Spleen (tissue), 11 donors: ENCODE results near the gene PPP1R27. TPM values are rescaled to one million over a fixed set of nuclear protein-coding genes. Genes with fewer than 3 reads are reported as not detected.

Source experiments
- DNase-seq: peaks from one replicate; pipeline ENCODE4 v3.0.0-alpha.2; 2020
- H3K27ac ChIP-seq, 8 donors: fragments of 200-600 bp; sonication (generic) in 7 of 8; 1 replicate in 4 of 8; 2 replicates in 4 of 8; pipeline versions ENCODE4 v1.5.0 to v1.8.0; 2016 to 2021; ENCODE audit warnings: inconsistent platforms in 4 of 8, mild to moderate bottlenecking in 4 of 8, moderate library complexity in 1 of 8
- H3K27me3 ChIP-seq, 7 donors: fragments of 200-600 bp; sonication (generic) in 6 of 7; replicated peaks in 1 of 7; 1 replicate in 4 of 7; 2 replicates in 3 of 7; pipeline versions ENCODE4 v1.5.0 to v1.8.0; 2016 to 2021; ENCODE audit warnings: inconsistent platforms in 3 of 7, mild to moderate bottlenecking in 1 of 7
- H3K36me3 ChIP-seq, 6 donors: fragments of 200-600 bp; sonication (generic) in 5 of 6; 1 replicate in 4 of 6; 2 replicates in 2 of 6; pipeline versions ENCODE4 v1.5.0 to v1.8.0; 2016 to 2021; ENCODE audit warnings: inconsistent platforms in 2 of 6
- H3K4me1 ChIP-seq, 6 donors: fragments of 200-600 bp; sonication (generic) in 5 of 6; 1 replicate in 3 of 6; 2 replicates in 3 of 6; pipeline versions ENCODE4 v1.5.0 to v1.8.0; 2016 to 2021; ENCODE audit warnings: inconsistent platforms in 3 of 6
- H3K4me3 ChIP-seq, 8 donors: fragments of 200-600 bp; sonication (generic) in 7 of 8; 1 replicate in 4 of 8; 2 replicates in 4 of 8; pipeline versions ENCODE4 v1.5.0 to v1.8.0; 2016 to 2021; ENCODE audit warnings: inconsistent platforms in 4 of 8, mild to moderate bottlenecking in 4 of 8, moderate library complexity in 2 of 8
- H3K9me3 ChIP-seq, 8 donors: fragments of 200-600 bp; sonication (generic) in 7 of 8; 1 replicate in 4 of 8; 2 replicates in 4 of 8; pipeline versions ENCODE4 v1.5.0 to v1.8.0; 2016 to 2021; ENCODE audit warnings: inconsistent platforms in 4 of 8
- POLR2A ChIP-seq, 3 donors: fragments of 450-650 bp; IDR thresholded peaks; one replicate each; pipeline ENCODE4 v1.5.1; 2017; ENCODE audit warnings: antibody characterized with exemption in 3 of 3, mild to moderate bottlenecking in 1 of 3
- POLR2AphosphoS5 ChIP-seq, 3 donors: sonication (generic); formaldehyde crosslinking; IDR thresholded peaks; one replicate each; pipeline ENCODE4 v1.5.1; 2017; ENCODE audit warnings: antibody characterized with exemption in 3 of 3
- WGBS, 5 donors: extraction: QIAGEN DNeasy Blood & Tissue Kit in 3 of 5; methylation state at CpG; one replicate each; pipeline versions ENCODE4 v1.1.5 to v1.1.7; 2013 to 2018; 5-methylcytosine and 5-hydroxymethylcytosine counted together
- intact Hi-C: fragments of 100-400 bp; cut with DNase I; formaldehyde crosslinking; loops from one replicate; pipeline ENCODE4 v1.15.0; 2023; ENCODE audit warnings: low total_unique reads
- polyA plus RNA-seq, 3 donors: library from polyadenylated mRNA; stranded (reverse); fragments of 200-250 nt; gene quantifications; one replicate each; pipeline ENCODE4 v1.2.1, GENCODE V29; 2013
- total RNA-seq, 7 donors: library from RNA; depleted of rRNA in 3 of 7; stranded (reverse); fragments of >200 nt in 3 of 7; fragmentation: NEBNext Ultra II Directional in 4 of 7; extraction: Animal tissue kit (Norgen Biotek cat#: 25700) in 4 of 7; gene quantifications; one replicate each; pipeline versions ENCODE4 v1.1.0 to v1.2.1, GENCODE V29; 2016 to 2021
- TF ChIP-seq, protein P1 (sequence below), 11 experiments: fragments of 200-600 bp in 7 of 11; fragments of 450-650 bp in 4 of 11; sonication (generic) in 4 of 11; IDR thresholded peaks in 8 of 11; conservative IDR thresholded peaks in 3 of 11; 1 replicate in 7 of 11; 2 replicates in 4 of 11; pipeline versions ENCODE4 v1.4.0 to v1.8.0; 2016 to 2021; ENCODE audit warnings: antibody characterized with exemption in 11 of 11, inconsistent platforms in 4 of 11, mild to moderate bottlenecking in 1 of 11
- donor health status: healthy with polysubstance abuse.
- donor health status: DM: no; HTN: no; CAD: no; lungs with moderate emphysema.
- donor health status: DM: no; HTN: no; CAD: no.
- donor health status: Bipolar disorder and iron deficiency.
- donor health status: healthy.
- donor health status: DM: no; HTN: no; CAD: no.
- donor health status: DM: yes; HTN: yes; CAD: no.

The PPP1R27 gene
- total and polyA plus RNA-seq, 10 donors = 0.09 to 0.39 TPM; not detected in 8

DNA sequence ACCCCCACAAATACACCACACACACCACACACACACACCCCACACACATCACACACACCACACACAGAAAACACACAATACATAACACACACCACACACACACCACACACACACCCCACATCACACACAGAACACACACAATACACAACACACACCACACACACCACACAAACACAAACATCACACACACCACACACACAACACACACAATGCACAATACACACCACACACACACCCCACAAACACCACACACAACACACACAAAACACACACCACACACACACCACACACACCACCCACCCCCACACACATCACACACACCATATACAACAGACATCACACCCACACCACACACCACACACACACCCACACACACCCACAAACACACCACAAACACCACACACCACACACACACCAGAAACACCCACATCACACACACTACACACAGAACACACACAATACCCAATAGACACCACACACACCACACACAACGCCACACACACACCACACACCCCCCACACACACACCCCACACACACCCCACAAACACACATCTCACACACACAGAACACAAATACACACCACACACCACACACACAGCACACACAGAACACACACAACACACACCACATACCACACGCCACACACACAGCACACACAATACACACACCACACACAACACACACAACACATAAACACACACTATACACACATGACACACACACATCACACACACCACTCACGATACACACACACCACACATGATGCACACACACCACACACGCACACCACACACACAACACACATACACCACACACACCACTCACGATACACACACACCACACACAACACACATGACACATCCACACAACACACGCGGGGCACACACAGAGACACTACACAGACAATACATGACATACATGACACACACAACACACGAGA lies 41.9 kb downstream of the PPP1R27 start:
- intact Hi-C loops = no loop called here
- 87 to 95% (median 93%) methylated on average over 7 to 8 of the region's 8 CpGs for WGBS, 5 donors
- no peak for DNase-seq
- Histone ChIP-seq H3K9me3 (no peaks in the 10 kb centered on the region), H3K27ac (no peak overlapping the region), H3K27me3 (peaks cover 0 to 22% (median 0%) of the 10 kb centered on the region in 7 donors), H3K4me1 (no peaks in the 10 kb centered on the region), H3K36me3 (no peaks in the 10 kb centered on the region), H3K4me3 (no peak overlapping the region)
- no peak for TF ChIP-seq POLR2AphosphoS5 (IDR thresholded peaks at IDR 0.05)
- TF ChIP-seq POLR2A (IDR thresholded peaks at IDR 0.05) = no peak
- TF ChIP-seq, protein P1, sequence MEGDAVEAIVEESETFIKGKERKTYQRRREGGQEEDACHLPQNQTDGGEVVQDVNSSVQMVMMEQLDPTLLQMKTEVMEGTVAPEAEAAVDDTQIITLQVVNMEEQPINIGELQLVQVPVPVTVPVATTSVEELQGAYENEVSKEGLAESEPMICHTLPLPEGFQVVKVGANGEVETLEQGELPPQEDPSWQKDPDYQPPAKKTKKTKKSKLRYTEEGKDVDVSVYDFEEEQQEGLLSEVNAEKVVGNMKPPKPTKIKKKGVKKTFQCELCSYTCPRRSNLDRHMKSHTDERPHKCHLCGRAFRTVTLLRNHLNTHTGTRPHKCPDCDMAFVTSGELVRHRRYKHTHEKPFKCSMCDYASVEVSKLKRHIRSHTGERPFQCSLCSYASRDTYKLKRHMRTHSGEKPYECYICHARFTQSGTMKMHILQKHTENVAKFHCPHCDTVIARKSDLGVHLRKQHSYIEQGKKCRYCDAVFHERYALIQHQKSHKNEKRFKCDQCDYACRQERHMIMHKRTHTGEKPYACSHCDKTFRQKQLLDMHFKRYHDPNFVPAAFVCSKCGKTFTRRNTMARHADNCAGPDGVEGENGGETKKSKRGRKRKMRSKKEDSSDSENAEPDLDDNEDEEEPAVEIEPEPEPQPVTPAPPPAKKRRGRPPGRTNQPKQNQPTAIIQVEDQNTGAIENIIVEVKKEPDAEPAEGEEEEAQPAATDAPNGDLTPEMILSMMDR (IDR thresholded peaks at IDR 0.05 in 8 of 11, conservative IDR thresholded peaks at IDR 0.05 in 3 of 11) = peak in 1 of 11 experiments; percentile 3

Other genes starting within 250 kb of the PPP1R27 start
- gene NPLOC4, start 197.9 kb downstream of the PPP1R27 start, total RNA-seq = 100 to 1,000 TPM in 4 of 7 donors, 10 to 100 TPM in 3; 68.8 to 130 (median 101) TPM
- gene NPLOC4, start 197.9 kb downstream of the PPP1R27 start, polyA plus RNA-seq = 10 to 100 TPM; 19.3 to 42.8 (median 32.2) TPM
- 1 to 10 TPM in 3 of 7 donors, under 1 TPM in 2, not detected in 2; 0.37 to 1.4 (median 1.1) TPM for gene TSPAN10, start 197.9 kb downstream of the PPP1R27 start, total RNA-seq
- 1 to 10 TPM in 2 of 3 donors, under 1 TPM in 1; 0.83 to 3.0 (median 2.9) TPM for gene TSPAN10, start 197.9 kb downstream of the PPP1R27 start, polyA plus RNA-seq
- 10 to 100 TPM in 6 of 7 donors, 1 to 10 TPM in 1; 6.7 to 26.8 (median 16.4) TPM for gene PDE6G, start 178.5 kb downstream of the PPP1R27 start, total RNA-seq
- 10 to 100 TPM; 17.8 to 27.0 (median 25.8) TPM for gene PDE6G, start 178.5 kb downstream of the PPP1R27 start, polyA plus RNA-seq
- gene OXLD1, start 168.4 kb downstream of the PPP1R27 start, total RNA-seq = 10 to 100 TPM; 29.4 to 53.8 (median 32.1) TPM
- 100 to 1,000 TPM; 102 to 110 (median 106) TPM for gene OXLD1, start 168.4 kb downstream of the PPP1R27 start, polyA plus RNA-seq
- 10 to 100 TPM; 10.7 to 24.2 (median 19.0) TPM for gene CCDC137, start 168.3 kb downstream of the PPP1R27 start, total RNA-seq
- gene CCDC137, start 168.3 kb downstream of the PPP1R27 start, polyA plus RNA-seq = 10 to 100 TPM; 20.7 to 40.1 (median 21.4) TPM
- 10 to 100 TPM; 22.5 to 36.6 (median 29.1) TPM for gene ARL16, start 151.3 kb downstream of the PPP1R27 start, total RNA-seq
- 10 to 100 TPM; 56.0 to 93.5 (median 79.8) TPM for gene ARL16, start 151.3 kb downstream of the PPP1R27 start, polyA plus RNA-seq
- 100 to 1,000 TPM in 4 of 7 donors, 10 to 100 TPM in 3; 62.3 to 134 (median 106) TPM for gene HGS, start 151.0 kb downstream of the PPP1R27 start, total RNA-seq
- gene HGS, start 151.0 kb downstream of the PPP1R27 start, polyA plus RNA-seq = 100 to 1,000 TPM in 2 of 3 donors, 10 to 100 TPM in 1; 61.3 to 133 (median 119) TPM
- 10 to 100 TPM; 36.2 to 68.5 (median 43.2) TPM for gene MRPL12, start 131.7 kb downstream of the PPP1R27 start, total RNA-seq
- gene MRPL12, start 131.7 kb downstream of the PPP1R27 start, polyA plus RNA-seq = 100 to 1,000 TPM in 2 of 3 donors, 10 to 100 TPM in 1; 71.7 to 160 (median 121) TPM
- gene SLC25A10, start 122.8 kb downstream of the PPP1R27 start, total RNA-seq = 1 to 10 TPM; 2.9 to 7.5 (median 3.7) TPM
- 1 to 10 TPM; 4.7 to 7.7 (median 6.9) TPM for gene SLC25A10, start 122.8 kb downstream of the PPP1R27 start, polyA plus RNA-seq
- under 1 TPM in 1 of 7 donors, not detected in 6; 0.37 TPM for gene GCGR, start 30.9 kb downstream of the PPP1R27 start, total RNA-seq
- gene GCGR, start 30.9 kb downstream of the PPP1R27 start, polyA plus RNA-seq = under 1 TPM; 0.06 to 0.15 (median 0.13) TPM
- 10 to 100 TPM; 47.5 to 71.3 (median 52.6) TPM for gene MCRIP1, start 1.8 kb downstream of the PPP1R27 start, total RNA-seq
- gene MCRIP1, start 1.8 kb downstream of the PPP1R27 start, polyA plus RNA-seq = 100 to 1,000 TPM in 2 of 3 donors, 10 to 100 TPM in 1; 75.9 to 182 (median 111) TPM
- gene P4HB, start 25.5 kb upstream of the PPP1R27 start, total RNA-seq = 1,000 to 10,000 TPM in 3 of 7 donors, 100 to 1,000 TPM in 4; 561 to 1,208 (median 823) TPM
- gene P4HB, start 25.5 kb upstream of the PPP1R27 start, polyA plus RNA-seq = 100 to 1,000 TPM; 161 to 366 (median 188) TPM
- gene ARHGDIA, start 36.3 kb upstream of the PPP1R27 start, total RNA-seq = 100 to 1,000 TPM; 155 to 392 (median 293) TPM
- gene ARHGDIA, start 36.3 kb upstream of the PPP1R27 start, polyA plus RNA-seq = 100 to 1,000 TPM; 131 to 261 (median 137) TPM
- gene ALYREF, start 56.5 kb upstream of the PPP1R27 start, total RNA-seq = 10 to 100 TPM; 31.5 to 70.0 (median 50.7) TPM
- 10 to 100 TPM; 23.6 to 56.6 (median 45.7) TPM for gene ALYREF, start 56.5 kb upstream of the PPP1R27 start, polyA plus RNA-seq
- 10 to 100 TPM; 52.9 to 99.4 (median 54.9) TPM for gene ANAPC11, start 56.7 kb upstream of the PPP1R27 start, total RNA-seq
- gene ANAPC11, start 56.7 kb upstream of the PPP1R27 start, polyA plus RNA-seq = 100 to 1,000 TPM; 113 to 184 (median 179) TPM
- gene NPB, start 67.2 kb upstream of the PPP1R27 start, total RNA-seq = 1 to 10 TPM in 3 of 7 donors, under 1 TPM in 3, not detected in 1; 0.23 to 2.9 (median 0.74) TPM
- gene NPB, start 67.2 kb upstream of the PPP1R27 start, polyA plus RNA-seq = 1 to 10 TPM; 2.2 to 4.8 (median 3.0) TPM
- gene PCYT2, start 76.3 kb upstream of the PPP1R27 start, total RNA-seq = 10 to 100 TPM; 12.5 to 25.5 (median 14.6) TPM
- gene PCYT2, start 76.3 kb upstream of the PPP1R27 start, polyA plus RNA-seq = 10 to 100 TPM; 16.1 to 22.7 (median 19.4) TPM
- gene SIRT7, start 83.1 kb upstream of the PPP1R27 start, total RNA-seq = 10 to 100 TPM; 34.5 to 53.1 (median 37.5) TPM
- 10 to 100 TPM; 28.5 to 54.5 (median 54.2) TPM for gene SIRT7, start 83.1 kb upstream of the PPP1R27 start, polyA plus RNA-seq
- gene MAFG, start 92.7 kb upstream of the PPP1R27 start, total RNA-seq = 10 to 100 TPM; 22.3 to 41.4 (median 24.2) TPM
- 10 to 100 TPM in 1 of 3 donors, 1 to 10 TPM in 2; 3.2 to 14.2 (median 3.7) TPM for gene MAFG, start 92.7 kb upstream of the PPP1R27 start, polyA plus RNA-seq
- gene PYCR1, start 102.2 kb upstream of the PPP1R27 start, total RNA-seq = 10 to 100 TPM in 1 of 7 donors, 1 to 10 TPM in 6; 3.4 to 10.8 (median 5.5) TPM
- gene PYCR1, start 102.2 kb upstream of the PPP1R27 start, polyA plus RNA-seq = 1 to 10 TPM; 1.7 to 6.4 (median 5.0) TPM
- gene MYADML2, start 112.2 kb upstream of the PPP1R27 start, total RNA-seq = not detected
- not detected for gene MYADML2, start 112.2 kb upstream of the PPP1R27 start, polyA plus RNA-seq
- gene NOTUM, start 126.1 kb upstream of the PPP1R27 start, total RNA-seq = under 1 TPM in 2 of 7 donors, not detected in 5; 0.28 to 0.85 TPM
- gene NOTUM, start 126.1 kb upstream of the PPP1R27 start, polyA plus RNA-seq = under 1 TPM; 0.03 to 0.11 (median 0.06) TPM
- 10 to 100 TPM; 20.2 to 44.5 (median 26.0) TPM for gene ASPSCR1, start 142.6 kb upstream of the PPP1R27 start, total RNA-seq
- gene ASPSCR1, start 142.6 kb upstream of the PPP1R27 start, polyA plus RNA-seq = 10 to 100 TPM; 33.7 to 58.8 (median 55.5) TPM
- gene CENPX, start 187.8 kb upstream of the PPP1R27 start, total RNA-seq = 10 to 100 TPM; 25.4 to 36.0 (median 29.8) TPM
- 10 to 100 TPM; 69.4 to 91.8 (median 79.0) TPM for gene CENPX, start 187.8 kb upstream of the PPP1R27 start, polyA plus RNA-seq
- 10 to 100 TPM in 6 of 7 donors, 1 to 10 TPM in 1; 7.5 to 13.7 (median 11.5) TPM for gene LRRC45, start 188.3 kb upstream of the PPP1R27 start, total RNA-seq
- gene LRRC45, start 188.3 kb upstream of the PPP1R27 start, polyA plus RNA-seq = 10 to 100 TPM; 13.6 to 23.4 (median 20.0) TPM
- gene RAC3, start 196.6 kb upstream of the PPP1R27 start, total RNA-seq = 1 to 10 TPM in 2 of 7 donors, under 1 TPM in 3, not detected in 2; 0.60 to 1.4 (median 0.66) TPM
- gene RAC3, start 196.6 kb upstream of the PPP1R27 start, polyA plus RNA-seq = 1 to 10 TPM; 1.0 to 3.4 (median 2.0) TPM
- gene DCXR, start 202.6 kb upstream of the PPP1R27 start, total RNA-seq = 10 to 100 TPM; 44.2 to 82.5 (median 54.9) TPM
- 10 to 100 TPM; 74.8 to 88.0 (median 87.6) TPM for gene DCXR, start 202.6 kb upstream of the PPP1R27 start, polyA plus RNA-seq
- 10 to 100 TPM; 21.4 to 36.3 (median 26.0) TPM for gene RFNG, start 216.8 kb upstream of the PPP1R27 start, total RNA-seq
- gene RFNG, start 216.8 kb upstream of the PPP1R27 start, polyA plus RNA-seq = 10 to 100 TPM; 24.5 to 42.3 (median 41.5) TPM
- gene GPS1, start 216.8 kb upstream of the PPP1R27 start, total RNA-seq = 10 to 100 TPM; 61.5 to 77.2 (median 66.5) TPM
- 100 to 1,000 TPM in 1 of 3 donors, 10 to 100 TPM in 2; 69.5 to 109 (median 95.4) TPM for gene GPS1, start 216.8 kb upstream of the PPP1R27 start, polyA plus RNA-seq
- gene DUS1L, start 230.8 kb upstream of the PPP1R27 start, total RNA-seq = 100 to 1,000 TPM in 3 of 7 donors, 10 to 100 TPM in 4; 76.4 to 114 (median 87.9) TPM
- 100 to 1,000 TPM; 130 to 174 (median 173) TPM for gene DUS1L, start 230.8 kb upstream of the PPP1R27 start, polyA plus RNA-seq